ENCODE measurements around the gene HERC2.

HERC2 gene

DNA sequence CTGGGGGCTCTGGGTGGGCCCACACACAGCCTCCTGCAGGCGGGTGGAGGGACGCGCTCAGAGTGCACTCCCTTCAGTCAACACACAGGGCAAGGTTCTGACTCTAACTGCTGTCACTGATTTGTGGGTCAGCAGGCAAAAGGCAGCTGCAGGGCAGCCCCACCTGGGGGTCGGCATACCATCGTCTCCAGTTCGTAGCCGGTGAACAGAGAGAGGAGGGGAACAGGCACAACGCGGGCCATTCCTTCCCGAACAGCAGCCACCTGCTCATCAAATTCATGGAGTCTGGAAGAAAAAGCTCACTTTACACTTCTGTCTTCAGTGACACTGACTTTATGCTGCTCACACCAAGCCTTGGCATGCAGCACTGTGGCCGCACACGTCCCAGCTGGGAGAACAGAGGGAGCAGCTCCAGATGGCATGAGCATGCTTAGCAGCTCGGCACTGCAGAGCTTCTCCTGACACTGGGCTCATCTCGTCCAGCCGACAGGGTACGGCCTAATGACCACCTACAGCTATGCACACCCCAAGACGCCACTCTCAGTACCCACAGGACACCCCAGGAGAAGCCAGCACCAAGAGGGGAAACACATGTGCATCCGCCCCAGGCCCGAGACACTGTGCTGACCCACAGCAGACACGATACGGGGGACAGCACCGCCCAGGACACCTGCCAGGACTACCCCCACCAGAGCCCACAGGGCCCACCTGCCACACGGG, 208.4 kb downstream of the HERC2 start:
- H3K36me3 ChIP-seq: peaks cover 62% of the 10 kb centered on the region
- no peaks in the 10 kb centered on the region for H3K9me3 ChIP-seq
- no peaks in the 10 kb centered on the region for H3K27me3 ChIP-seq
- DNase-seq: no peak
- TF ChIP-seq, protein P1, sequence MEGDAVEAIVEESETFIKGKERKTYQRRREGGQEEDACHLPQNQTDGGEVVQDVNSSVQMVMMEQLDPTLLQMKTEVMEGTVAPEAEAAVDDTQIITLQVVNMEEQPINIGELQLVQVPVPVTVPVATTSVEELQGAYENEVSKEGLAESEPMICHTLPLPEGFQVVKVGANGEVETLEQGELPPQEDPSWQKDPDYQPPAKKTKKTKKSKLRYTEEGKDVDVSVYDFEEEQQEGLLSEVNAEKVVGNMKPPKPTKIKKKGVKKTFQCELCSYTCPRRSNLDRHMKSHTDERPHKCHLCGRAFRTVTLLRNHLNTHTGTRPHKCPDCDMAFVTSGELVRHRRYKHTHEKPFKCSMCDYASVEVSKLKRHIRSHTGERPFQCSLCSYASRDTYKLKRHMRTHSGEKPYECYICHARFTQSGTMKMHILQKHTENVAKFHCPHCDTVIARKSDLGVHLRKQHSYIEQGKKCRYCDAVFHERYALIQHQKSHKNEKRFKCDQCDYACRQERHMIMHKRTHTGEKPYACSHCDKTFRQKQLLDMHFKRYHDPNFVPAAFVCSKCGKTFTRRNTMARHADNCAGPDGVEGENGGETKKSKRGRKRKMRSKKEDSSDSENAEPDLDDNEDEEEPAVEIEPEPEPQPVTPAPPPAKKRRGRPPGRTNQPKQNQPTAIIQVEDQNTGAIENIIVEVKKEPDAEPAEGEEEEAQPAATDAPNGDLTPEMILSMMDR (IDR thresholded peaks at IDR 0.05; ENCODE audit: low read depth, low read length): no peak
- H3K4me1 ChIP-seq: no peaks in the 10 kb centered on the region
- no peak overlapping the region for H3K4me3 ChIP-seq (ENCODE audit: low read depth, low read length)

DNA sequence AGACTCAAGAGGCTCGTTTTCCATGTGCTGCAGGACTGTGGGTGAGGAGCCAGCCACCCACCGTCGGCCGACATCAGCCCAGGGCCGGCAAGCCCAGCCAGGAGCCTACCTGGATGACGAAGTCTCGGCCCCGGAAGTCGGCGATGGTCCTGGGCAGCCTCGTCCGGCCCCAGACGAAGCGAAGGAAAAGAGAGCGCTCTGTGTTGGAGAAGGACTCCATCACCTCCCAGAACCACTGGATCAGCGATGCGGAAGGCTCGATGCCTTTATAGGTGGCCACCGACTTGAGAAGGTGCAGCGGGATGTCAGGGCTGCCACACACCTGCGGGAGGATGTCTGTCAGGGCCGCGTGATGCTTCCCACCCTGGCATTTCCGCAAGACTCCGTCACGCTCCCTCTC, 209.0 kb downstream of the HERC2 start:
- TF ChIP-seq, protein P1 (IDR thresholded peaks at IDR 0.05; ENCODE audit: low read depth, low read length): no peak
- DNase-seq: no peak
- peaks cover 59% of the 10 kb centered on the region for H3K36me3 ChIP-seq
- no peaks in the 10 kb centered on the region for H3K4me1 ChIP-seq
- H3K9me3 ChIP-seq: no peaks in the 10 kb centered on the region
- no peak overlapping the region for H3K4me3 ChIP-seq (ENCODE audit: low read depth, low read length)
- no peaks in the 10 kb centered on the region for H3K27me3 ChIP-seq

GRCh38 chr15:28112101-28112760, 209.7 kb downstream of the HERC2 start:
- Histone ChIP-seq H3K4me1 (no peaks in the 10 kb centered on the region), H3K27me3 (no peaks in the 10 kb centered on the region), H3K36me3 (peaks cover 54% of the 10 kb centered on the region), H3K4me3 (ENCODE audit: low read depth, low read length) (no peak overlapping the region), H3K9me3 (no peaks in the 10 kb centered on the region)
- TF ChIP-seq, protein P1 (IDR thresholded peaks at IDR 0.05; ENCODE audit: low read depth, low read length): no peak
- DNase-seq: no peak

DNA sequence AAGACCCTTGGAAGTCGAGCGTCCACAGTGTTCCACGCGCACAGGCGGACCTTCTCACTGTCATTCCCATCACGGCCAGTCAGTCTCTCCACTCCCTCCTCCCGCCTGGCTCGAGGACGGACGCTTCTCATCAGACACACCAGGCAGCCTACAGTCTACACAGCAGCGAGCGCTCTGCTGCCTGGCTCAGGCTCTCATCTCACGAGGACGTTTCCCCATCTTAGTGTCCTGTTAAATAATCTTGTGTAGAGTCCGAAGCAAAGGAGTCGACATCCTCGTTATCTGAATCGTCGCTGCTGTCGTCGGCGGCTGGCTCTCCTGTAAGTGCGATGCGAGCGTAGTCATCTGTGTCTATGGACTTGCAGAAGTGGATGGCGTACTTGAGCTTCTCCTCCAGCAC, 210.4 kb downstream of the HERC2 start:
- H3K4me3 ChIP-seq (ENCODE audit: low read depth, low read length): no peak overlapping the region
- no peaks in the 10 kb centered on the region for H3K27me3 ChIP-seq
- H3K9me3 ChIP-seq: no peaks in the 10 kb centered on the region
- DNase-seq: no peak
- TF ChIP-seq, protein P1 (IDR thresholded peaks at IDR 0.05; ENCODE audit: low read depth, low read length): no peak
- H3K36me3 ChIP-seq: peaks cover 50% of the 10 kb centered on the region
- H3K4me1 ChIP-seq: no peaks in the 10 kb centered on the region

DNA sequence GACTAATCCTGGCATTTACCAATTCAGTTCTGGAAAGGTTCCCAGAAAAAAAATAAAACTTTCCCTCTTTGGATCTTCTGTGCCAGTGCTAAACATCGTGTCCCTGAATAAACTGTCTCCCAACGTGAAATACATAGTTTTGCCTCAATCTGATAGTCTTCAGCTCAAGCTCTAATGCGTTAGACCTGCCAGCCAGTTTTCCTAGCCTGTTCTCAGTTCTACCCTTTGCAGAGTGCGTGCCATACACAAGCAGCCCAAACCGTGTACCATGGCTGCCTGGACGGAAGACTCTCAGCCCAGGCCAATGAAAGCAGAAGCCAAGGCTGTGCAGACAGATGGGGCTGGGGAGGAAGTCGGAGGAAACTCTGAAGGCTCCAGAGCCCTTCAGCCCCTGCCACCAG, 211.5 kb downstream of the HERC2 start:
- no peak for DNase-seq
- peaks cover 41% of the 10 kb centered on the region for H3K36me3 ChIP-seq
- H3K4me3 ChIP-seq (ENCODE audit: low read depth, low read length): no peak overlapping the region
- H3K9me3 ChIP-seq: no peaks in the 10 kb centered on the region
- TF ChIP-seq, protein P1 (IDR thresholded peaks at IDR 0.05; ENCODE audit: low read depth, low read length): no peak
- no peaks in the 10 kb centered on the region for H3K4me1 ChIP-seq
- no peaks in the 10 kb centered on the region for H3K27me3 ChIP-seq
